GM23338 (cell line): ENCODE data around the gene TMSB4Y. TPM values are rescaled to one million over a fixed set of nuclear protein-coding genes. Genes with fewer than 3 reads are reported as not detected.

Experiments used
- ATAC-seq: fragments of 200-7000 bp; cut with Tn5 transposase; 3 replicates; pipeline ENCODE4 v1.9.1; 2020
- DNase-seq: peaks from one replicate; pipeline ENCODE4 v3.0.0-alpha.2; 2015; ENCODE audit warnings: low spot score
- H2AFZ ChIP-seq: fragments of 200-600 bp; sonication (generic); 2 replicates; pipeline ENCODE4 v1.8.0; 2016; ENCODE audit warnings: antibody characterized with exemption, mild to moderate bottlenecking, moderate library complexity
- H3F3A ChIP-seq: fragments of 200-600 bp; sonication (generic); replicated peaks from 2 replicates; pipeline ENCODE4 v1.8.0; 2017; ENCODE audit warnings: antibody characterized with exemption, mixed run types, low read depth
- H3K27ac ChIP-seq: fragments of 200-600 bp; sonication (generic); 2 replicates; pipeline ENCODE4 v1.6.1; 2016; ENCODE audit warnings: low read depth
- H3K27me3 ChIP-seq: fragments of 200-600 bp; sonication (generic); 2 replicates; pipeline ENCODE4 v1.8.0; 2016; ENCODE audit warnings: mild to moderate bottlenecking, mixed run types, moderate library complexity; ENCODE audit not compliant: insufficient read depth
- H3K36me3 ChIP-seq: fragments of 200-600 bp; sonication (generic); 2 replicates; pipeline ENCODE4 v1.8.0; 2016; ENCODE audit warnings: mild to moderate bottlenecking; ENCODE audit not compliant: insufficient read depth
- H3K4me1 ChIP-seq: fragments of 200-600 bp; sonication (generic); 2 replicates; pipeline ENCODE4 v1.8.0; 2016; ENCODE audit warnings: mild to moderate bottlenecking, moderate library complexity; ENCODE audit not compliant: insufficient read depth
- H3K4me2 ChIP-seq: fragments of 200-600 bp; sonication (generic); 2 replicates; pipeline ENCODE4 v1.7.1; 2017; ENCODE audit warnings: mixed run types
- H3K4me3 ChIP-seq: fragments of 200-600 bp; sonication (generic); 2 replicates; pipeline ENCODE4 v1.6.1; 2016; ENCODE audit warnings: mixed run types
- H3K79me2 ChIP-seq: fragments of 200-600 bp; sonication (generic); replicated peaks from 2 replicates; pipeline ENCODE4 v1.8.0; 2017; ENCODE audit warnings: mild to moderate bottlenecking; ENCODE audit not compliant: insufficient read depth
- H3K9me2 ChIP-seq: fragments of 200-600 bp; sonication (generic); 2 replicates; pipeline ENCODE4 v1.8.0; 2017; ENCODE audit not compliant: insufficient read depth
- H4K20me1 ChIP-seq: fragments of 200-600 bp; sonication (generic); replicated peaks from 2 replicates; pipeline ENCODE4 v1.8.0; 2017; ENCODE audit warnings: mild to moderate bottlenecking; ENCODE audit not compliant: insufficient read depth
- H3K27ac Mint-ChIP-seq: 2 replicates; pipeline ENCODE4 v1.8.0; 2020; ENCODE audit warnings: inconsistent platforms, mild to moderate bottlenecking, moderate library complexity, mixed read lengths
- H3K27me3 Mint-ChIP-seq: 3 replicates; pipeline ENCODE4 v1.8.0; 2022; ENCODE audit warnings: low read depth, mild to moderate bottlenecking, moderate library complexity, mixed read lengths, inconsistent platforms; ENCODE audit not compliant: insufficient read depth, poor library complexity
- H3K36me3 Mint-ChIP-seq: 3 replicates; pipeline ENCODE4 v1.8.0; 2021; ENCODE audit warnings: low read depth, mild to moderate bottlenecking, inconsistent platforms, moderate library complexity, mixed read lengths
- H3K4me1 Mint-ChIP-seq: 3 replicates; pipeline ENCODE4 v1.8.0; 2020; ENCODE audit warnings: mild to moderate bottlenecking, inconsistent platforms, mixed read lengths
- H3K4me3 Mint-ChIP-seq: 3 replicates; pipeline ENCODE4 v1.8.0; 2021; ENCODE audit warnings: moderate library complexity, mild to moderate bottlenecking, inconsistent platforms, mixed read lengths
- H3K9me3 Mint-ChIP-seq: 3 replicates; pipeline ENCODE4 v1.8.0; 2020; ENCODE audit warnings: moderate library complexity, mild to moderate bottlenecking, inconsistent platforms, mixed read lengths
- CTCF ChIP-seq, 2 experiments: fragments of 200-600 bp in 1 of 2; sonication (generic) in 1 of 2; conservative IDR thresholded peaks; 2 replicates each; pipeline versions ENCODE4 v1.5.1 to v1.6.1; 2016 to 2017; ENCODE audit warnings: antibody characterized with exemption in 2 of 2, low read depth in 2 of 2, mild to moderate bottlenecking in 2 of 2, moderate library complexity in 1 of 2
- ETS1 ChIP-seq: IDR thresholded peaks from 2 replicates; pipeline ENCODE4 v1.6.1; 2016; ENCODE audit warnings: antibody characterized with exemption
- NANOG ChIP-seq: IDR thresholded peaks from 2 replicates; pipeline ENCODE4 v1.6.1; 2016; ENCODE audit warnings: antibody characterized with exemption, borderline replicate concordance
- ZNF331 ChIP-seq: fragments of 250-450 bp; sonication (Bioruptor Pico); IDR thresholded peaks from 2 replicates; pipeline ENCODE4 v1.5.0; 2020; ENCODE audit warnings: low read depth, mild to moderate bottlenecking, moderate library complexity
- polyA plus RNA-seq: library from polyadenylated mRNA; unstranded; fragments of >200 nt; fragmentation: Nextera tagmentation; extraction: Ambion mirVana; gene quantifications from 2 replicates; pipeline ENCODE4 v1.2.1, GENCODE V29; 2016
- total RNA-seq: library from RNA; depleted of rRNA; stranded (reverse); fragments of >200 nt; shearing (Covaris generic); gene quantifications from 2 replicates; pipeline ENCODE4 v1.2.3, GENCODE V29; 2014

TMSB4Y gene
- total and polyA plus RNA-seq, 2 experiments from 2014 or later: 9.8 to 12.2 TPM

- DNase-seq (peak; percentile 63), ATAC-seq (peak; percentile 65; the same call in 2 of the 3 replicates)
- H3K4me3 Mint-ChIP-seq: no peak overlapping the region
- no peak overlapping the region for H3K27ac Mint-ChIP-seq
- H3K36me3 Mint-ChIP-seq: peaks cover 28% of the 10 kb centered on the region; the same call in 2 of the 3 replicates
- H3K79me2 ChIP-seq: no peaks in the 10 kb centered on the region
- H3K4me1 Mint-ChIP-seq: peaks cover 9% of the 10 kb centered on the region; the same call in 2 of the 3 replicates
- H4K20me1 ChIP-seq: no peaks in the 10 kb centered on the region
- no peak overlapping the region for H3K4me2 ChIP-seq
- H3K27me3 Mint-ChIP-seq: peaks cover 2% of the 10 kb centered on the region
- no peaks in the 10 kb centered on the region for H3K27me3 ChIP-seq
- H3K27ac ChIP-seq: no peak overlapping the region
- no peaks in the 10 kb centered on the region for H3F3A ChIP-seq
- TF ChIP-seq CTCF (conservative IDR thresholded peaks at IDR 0.05; ENCODE audit: low read depth in 2 of 2) (peak; percentile 51 to 71), NANOG (no peak), ZNF331 (CRISPR knock-in tag) (no peak), ETS1 (no peak)
- no peaks in the 10 kb centered on the region for H3K4me1 ChIP-seq
- H3K4me3 ChIP-seq: no peak overlapping the region
- H2AFZ ChIP-seq: no peak overlapping the region
- peaks cover 20% of the 10 kb centered on the region for H3K9me3 Mint-ChIP-seq
- no peaks in the 10 kb centered on the region for H3K36me3 ChIP-seq
- H3K9me2 ChIP-seq: no peaks in the 10 kb centered on the region
These were observed 25.8 kb downstream of the TMSB4Y start for GRCh38 chrY:13729517-13729916.

- Histone ChIP-seq H3K4me2 (no peak overlapping the region), H3K9me2 (no peaks in the 10 kb centered on the region), H3K4me3 (no peak overlapping the region), H2AFZ (no peak overlapping the region), H3K27me3 (no peaks in the 10 kb centered on the region), H3K79me2 (no peaks in the 10 kb centered on the region), H3F3A (no peaks in the 10 kb centered on the region), H3K4me1 (no peaks in the 10 kb centered on the region), H3K36me3 (no peaks in the 10 kb centered on the region), H3K27ac (no peak overlapping the region), H4K20me1 (no peaks in the 10 kb centered on the region)
- ATAC-seq (peak; percentile 57), DNase-seq (peak; percentile 57)
- Mint-ChIP-seq H3K9me3 (peaks cover 18% of the 10 kb centered on the region), H3K4me1 (peaks cover 6% of the 10 kb centered on the region; the same call in 1 of the 3 replicates), H3K4me3 (no peak overlapping the region), H3K27me3 (no peaks in the 10 kb centered on the region), H3K27ac (no peak overlapping the region), H3K36me3 (peaks cover 20% of the 10 kb centered on the region)
- no peak for TF ChIP-seq ETS1
- TF ChIP-seq ZNF331 (CRISPR knock-in tag): no peak
- TF ChIP-seq CTCF (conservative IDR thresholded peaks at IDR 0.05; ENCODE audit: low read depth in 2 of 2): peak; percentile 59 to 66
These were observed 34.9 kb downstream of the TMSB4Y start for GRCh38 chrY:13738618-13739017.
